Fibroblast of upper back skin (primary cell): ENCODE data around the gene MMP27.

Source experiments
- DNase-seq: peaks from one replicate; pipeline ENCODE4 v3.0.0-alpha.2; 2013

Gene MMP27

DNA sequence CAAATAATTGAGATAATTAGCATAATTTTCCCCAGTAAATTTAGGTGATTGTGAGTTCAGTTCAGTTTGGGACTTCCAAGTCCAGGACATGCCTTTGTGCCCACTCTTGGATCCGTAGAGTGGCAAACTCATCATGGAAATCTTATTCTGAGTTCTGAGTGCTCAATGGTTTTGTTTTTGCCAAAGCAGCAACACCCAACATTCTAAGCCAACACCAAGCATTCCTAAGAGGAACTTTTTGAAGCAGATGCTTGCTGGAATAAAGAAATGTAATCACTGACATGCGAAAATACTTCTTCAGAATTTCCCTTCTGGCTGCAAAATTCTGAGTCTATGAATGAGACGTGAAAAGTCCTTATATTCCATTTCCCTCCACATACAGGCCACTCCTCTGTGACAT lies 10.4 kb downstream of the MMP27 start:
- no peak for DNase-seq

DNA sequence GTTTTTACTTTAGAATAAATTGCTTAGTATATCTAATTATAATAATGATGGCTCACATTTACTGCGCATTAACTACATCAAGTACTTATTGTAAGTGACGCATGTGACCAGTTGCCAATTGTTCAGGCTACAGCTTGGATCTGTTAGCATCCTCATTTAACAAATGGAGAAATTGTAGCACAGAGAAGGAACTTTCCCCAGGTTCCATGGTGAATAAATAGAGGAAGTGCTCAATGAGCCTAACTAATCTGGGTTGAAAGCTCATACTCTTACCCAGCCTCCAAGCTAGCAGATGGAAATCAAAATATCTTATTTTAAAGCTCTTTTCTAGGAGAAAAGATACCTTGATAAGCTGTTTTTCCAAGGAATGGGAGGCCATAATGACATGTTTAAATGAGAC lies 19.8 kb downstream of the MMP27 start:
- DNase-seq, result no peak

GRCh38 chr11:102685338-102685737 lies 20.2 kb downstream of the MMP27 start:
- no peak for DNase-seq

- DNase-seq, result no peak
Observed at GRCh38 chr11:102683277-102683676, 22.3 kb downstream of the MMP27 start.

DNA sequence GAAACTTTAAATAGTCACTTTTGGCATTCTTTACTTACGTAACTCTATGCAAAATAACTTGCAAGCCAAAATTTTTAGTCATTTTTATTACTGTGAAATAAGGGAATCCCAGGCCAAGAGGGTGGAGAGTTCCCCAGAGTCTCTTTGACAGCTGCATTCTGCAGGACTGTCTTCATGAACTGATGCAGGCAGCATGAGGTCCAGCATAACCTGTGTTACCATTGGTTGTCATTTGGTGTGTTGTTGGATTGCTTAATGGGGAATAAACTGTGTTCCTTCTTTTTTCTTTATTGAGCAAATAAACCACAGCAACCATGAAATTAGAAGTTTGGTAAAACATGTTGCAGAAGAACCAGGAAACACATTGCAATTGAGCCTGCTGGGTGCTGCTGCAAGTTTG lies 24.6 kb downstream of the MMP27 start:
- peak; percentile 56 for DNase-seq

GRCh38 chr11:102678022-102678421 lies 27.5 kb downstream of the MMP27 start:
- no peak for DNase-seq

DNA sequence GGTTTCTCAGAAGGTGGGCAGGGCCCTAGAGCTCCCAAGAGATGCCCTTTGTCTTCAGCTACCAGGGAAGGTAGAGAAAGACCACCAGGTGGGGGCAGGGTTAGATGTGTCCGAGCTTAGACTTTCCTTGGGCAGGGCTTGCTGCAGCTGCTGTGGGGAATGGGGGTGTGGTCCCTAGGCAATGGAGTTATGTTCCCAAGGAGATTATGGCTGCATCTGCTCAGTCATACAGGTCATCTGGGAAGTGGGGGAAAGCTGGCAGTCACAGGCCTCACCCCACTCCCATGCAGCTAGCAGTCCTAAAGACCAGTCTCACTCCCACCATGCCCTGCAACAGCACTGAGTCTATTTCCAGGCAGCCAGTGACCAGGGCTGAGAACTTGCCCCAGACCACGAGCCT lies 29.5 kb downstream of the MMP27 start:
- DNase-seq, result no peak

- peak; percentile 45 for DNase-seq
Observed at GRCh38 chr11:102669664-102670063, 35.9 kb downstream of the MMP27 start.

- peak; percentile 60 for DNase-seq
Observed at GRCh38 chr11:102666331-102666957, 39.1 kb downstream of the MMP27 start.

DNA sequence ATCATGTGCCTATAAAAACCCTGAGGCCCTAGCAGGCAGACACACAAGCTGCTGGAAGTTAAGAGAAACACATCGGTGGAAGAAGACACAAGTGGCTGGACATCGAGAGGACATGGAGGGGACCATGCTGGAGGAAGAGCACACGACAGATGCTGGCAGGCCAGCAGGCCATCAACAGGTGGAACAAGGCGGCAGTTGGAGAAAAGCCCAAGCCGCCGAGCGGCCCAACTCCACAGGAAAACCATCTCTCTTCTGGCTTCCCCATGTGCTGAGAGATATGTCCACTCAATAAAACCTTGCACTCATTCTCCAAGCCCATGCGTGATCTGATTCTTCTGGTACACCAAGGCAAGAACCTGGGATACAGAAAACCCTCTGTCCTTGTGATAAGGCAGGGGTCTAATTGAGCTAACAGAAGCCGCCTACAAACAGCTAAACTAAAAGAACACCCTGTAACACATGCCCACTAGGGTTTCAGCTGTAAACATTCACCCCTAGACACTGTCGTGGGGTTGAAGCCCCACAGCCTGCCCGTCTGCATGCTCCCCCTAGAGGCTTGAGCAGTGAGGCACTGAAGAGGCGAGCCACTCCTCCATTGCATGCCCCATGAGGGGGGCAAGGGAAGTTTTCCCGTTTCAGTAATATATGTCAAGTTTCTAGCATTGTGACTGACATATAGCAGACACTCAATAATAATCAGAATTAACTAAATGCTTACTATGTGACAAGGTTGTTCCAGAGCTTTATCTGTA lies 41.4 kb downstream of the MMP27 start:
- DNase-seq, result no peak

- no peak for DNase-seq
Observed at GRCh38 chr11:102662607-102663006, 43.0 kb downstream of the MMP27 start.

GRCh38 chr11:102661040-102661439 lies 44.5 kb downstream of the MMP27 start:
- DNase-seq, result no peak

DNA sequence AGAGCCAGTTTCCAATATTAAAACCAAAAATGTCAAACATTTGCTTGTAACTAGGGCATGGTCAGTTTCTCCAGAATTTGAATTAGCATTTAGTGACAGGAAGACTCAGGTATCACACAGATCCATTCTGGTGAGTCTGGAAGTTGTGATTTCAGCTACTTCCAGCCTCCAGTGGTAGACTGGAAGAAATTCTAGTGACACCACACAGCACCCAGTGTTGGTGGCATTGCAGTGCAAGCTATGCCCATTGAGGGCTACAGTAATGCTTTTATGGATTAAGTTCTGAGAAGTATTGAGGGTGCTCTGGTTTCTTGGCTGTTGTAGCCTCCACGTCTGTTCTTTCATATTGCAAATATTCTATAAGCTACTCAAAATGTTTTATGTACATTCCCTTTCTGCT lies 49.0 kb downstream of the MMP27 start:
- no peak for DNase-seq

DNA sequence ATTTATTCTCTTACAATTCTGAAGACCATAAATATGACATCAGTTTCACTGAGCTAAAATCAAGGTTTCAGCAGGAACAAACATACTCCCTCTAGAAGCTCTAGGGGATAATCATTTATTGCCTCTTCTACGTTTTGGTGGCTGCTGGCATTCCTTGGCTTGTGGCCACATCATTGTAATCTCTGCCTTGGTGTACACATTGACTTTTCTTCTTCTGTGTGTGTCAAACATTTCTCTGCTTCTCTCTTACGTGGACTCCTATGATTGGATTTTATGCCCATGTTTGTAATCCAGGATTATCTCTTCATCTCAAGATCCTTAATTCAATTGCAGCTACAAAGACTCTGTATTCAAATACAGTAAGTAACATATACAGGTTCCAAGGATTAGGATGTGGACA lies 50.0 kb downstream of the MMP27 start:
- no peak for DNase-seq

DNA sequence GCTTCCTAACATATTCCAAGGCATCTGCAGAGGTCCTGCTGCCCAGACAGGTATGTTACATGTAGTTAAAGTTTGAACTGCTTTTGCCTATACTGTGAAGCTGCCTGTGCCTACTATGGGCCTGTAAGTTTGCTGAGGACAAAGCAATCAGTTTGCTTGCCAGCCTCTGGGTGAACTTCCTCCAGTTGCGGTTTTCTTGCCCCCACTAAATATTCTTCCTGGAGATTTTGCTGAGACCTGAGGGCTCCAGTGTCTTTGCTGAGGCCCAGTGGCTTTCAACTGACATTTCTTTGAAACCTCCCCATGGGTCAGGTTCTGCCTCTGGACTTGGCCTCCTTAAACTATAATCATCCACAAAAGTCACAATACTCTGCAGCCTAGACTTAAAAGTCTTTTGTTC lies 50.8 kb downstream of the MMP27 start:
- no peak for DNase-seq

GRCh38 chr11:102653744-102654291 lies 51.8 kb downstream of the MMP27 start:
- no peak for DNase-seq

DNA sequence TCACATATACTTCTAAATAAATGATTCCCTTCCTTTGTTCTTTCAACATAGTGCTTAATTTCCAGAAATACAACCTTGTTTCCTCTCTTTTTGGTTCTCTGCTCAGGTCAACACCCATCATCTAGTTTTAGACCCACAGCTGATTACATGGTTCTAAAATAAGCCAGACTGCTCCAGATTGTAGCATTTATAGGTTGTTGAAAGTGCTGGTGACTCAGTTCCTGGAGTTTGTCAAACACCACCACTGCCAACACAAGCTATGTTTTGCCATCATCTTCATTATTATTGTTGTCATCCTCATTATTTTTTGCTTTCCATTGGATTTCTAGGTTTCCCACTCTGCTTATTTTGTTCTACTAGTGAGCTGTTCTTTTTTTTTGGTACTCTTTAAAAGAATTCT lies 58.1 kb downstream of the MMP27 start:
- no peak for DNase-seq

DNA sequence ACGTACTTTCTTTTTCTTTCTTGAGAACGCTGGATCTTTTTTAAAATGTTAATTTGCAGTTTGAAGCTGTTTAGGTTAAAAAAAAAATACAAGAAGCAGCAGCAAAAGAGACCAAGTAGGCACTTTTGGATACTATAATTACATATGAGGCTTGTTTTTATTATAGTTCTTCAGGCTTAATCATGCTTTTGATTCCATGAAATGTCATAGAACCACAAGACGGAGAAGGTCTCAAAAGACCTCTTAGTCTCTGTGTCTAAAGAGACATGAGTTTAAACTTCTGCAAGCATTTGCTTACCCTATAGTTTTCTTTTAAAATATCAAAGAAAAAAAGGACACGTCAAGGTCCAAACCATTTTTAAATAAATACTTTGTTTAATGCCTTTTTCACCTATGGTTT lies 61.6 kb downstream of the MMP27 start:
- no peak for DNase-seq
